RWPE1 (cell line): ENCODE results near the gene PRIMPOL.

ENCODE experiments used
- CTCF ChIA-PET: fragments of 350-600 bp; sonication (Branson Sonifier 250); formaldehyde crosslinking; extraction: SDS; loops from one replicate; lab custom pipeline; 2021; lab: Yijun Ruan, JAX
- POLR2A ChIA-PET: fragments of 400-600 bp; formaldehyde crosslinking; extraction: SDS; loops from one replicate; lab custom pipeline; 2020; ENCODE audit warnings: antibody characterized with exemption; ENCODE audit not compliant: low non-redundant PET; lab: Yijun Ruan, JAX
- DNase-seq: peaks from one replicate; pipeline ENCODE4 v3.0.0; 2012; ENCODE audit warnings: low spot score
- H3K27ac ChIP-seq: fragments of 450-650 bp; 2 replicates; pipeline ENCODE4 v1.5.1; 2017
- TF ChIP-seq, protein P1 (sequence below): fragments of 450-650 bp; conservative IDR thresholded peaks from 2 replicates; pipeline ENCODE4 v1.5.1; 2017; ENCODE audit warnings: low read depth, mild to moderate bottlenecking

The PRIMPOL gene

GRCh38 chr4:184688447-184688846, 38.9 kb downstream of the PRIMPOL start:
- H3K27ac ChIP-seq = peak overlapping the region; percentile 82
- CTCF ChIA-PET = interaction anchor here (0.6 kb wide), 1 partner anchor 15 kb away, joined by 4 read pairs; no protein-coding TSS in a partner anchor
- POLR2A ChIA-PET = no interaction called here
- TF ChIP-seq, protein P1, sequence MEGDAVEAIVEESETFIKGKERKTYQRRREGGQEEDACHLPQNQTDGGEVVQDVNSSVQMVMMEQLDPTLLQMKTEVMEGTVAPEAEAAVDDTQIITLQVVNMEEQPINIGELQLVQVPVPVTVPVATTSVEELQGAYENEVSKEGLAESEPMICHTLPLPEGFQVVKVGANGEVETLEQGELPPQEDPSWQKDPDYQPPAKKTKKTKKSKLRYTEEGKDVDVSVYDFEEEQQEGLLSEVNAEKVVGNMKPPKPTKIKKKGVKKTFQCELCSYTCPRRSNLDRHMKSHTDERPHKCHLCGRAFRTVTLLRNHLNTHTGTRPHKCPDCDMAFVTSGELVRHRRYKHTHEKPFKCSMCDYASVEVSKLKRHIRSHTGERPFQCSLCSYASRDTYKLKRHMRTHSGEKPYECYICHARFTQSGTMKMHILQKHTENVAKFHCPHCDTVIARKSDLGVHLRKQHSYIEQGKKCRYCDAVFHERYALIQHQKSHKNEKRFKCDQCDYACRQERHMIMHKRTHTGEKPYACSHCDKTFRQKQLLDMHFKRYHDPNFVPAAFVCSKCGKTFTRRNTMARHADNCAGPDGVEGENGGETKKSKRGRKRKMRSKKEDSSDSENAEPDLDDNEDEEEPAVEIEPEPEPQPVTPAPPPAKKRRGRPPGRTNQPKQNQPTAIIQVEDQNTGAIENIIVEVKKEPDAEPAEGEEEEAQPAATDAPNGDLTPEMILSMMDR = no peak
- DNase-seq = peak; percentile 89

DNA sequence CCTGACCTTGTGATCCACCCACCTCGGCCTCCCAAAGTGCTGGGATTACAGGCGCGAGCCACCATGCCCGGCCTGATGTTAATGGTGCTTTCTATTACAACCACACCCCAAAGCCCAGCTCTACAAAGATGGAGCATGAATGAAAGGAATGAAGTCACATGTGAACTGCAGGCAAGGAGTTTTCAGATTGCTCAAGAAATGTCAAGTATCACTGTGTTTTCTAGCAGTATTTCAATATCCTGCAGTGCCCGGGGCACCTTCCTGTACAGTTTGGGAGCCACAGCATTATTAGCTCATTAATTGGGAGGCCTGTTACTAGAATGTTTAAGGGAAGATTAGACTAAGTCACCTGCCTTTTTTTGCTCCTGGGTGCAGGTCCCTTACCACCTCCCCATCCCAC, 40.1 kb downstream of the PRIMPOL start:
- ChIA-PET CTCF (no interaction called here), POLR2A (no interaction called here)
- no peak for DNase-seq
- peak overlapping the region; percentile 82; the same call in 1 of the 2 replicates for H3K27ac ChIP-seq
- TF ChIP-seq, protein P1 = no peak

GRCh38 chr4:184693056-184693455, 43.5 kb downstream of the PRIMPOL start:
- POLR2A ChIA-PET = no interaction called here
- CTCF ChIA-PET = no interaction called here
- no peak for DNase-seq
- no peak overlapping the region for H3K27ac ChIP-seq
- TF ChIP-seq, protein P1 = no peak

GRCh38 chr4:184694412-184694956, 44.9 kb downstream of the PRIMPOL start:
- ChIA-PET CTCF (no interaction called here), POLR2A (no interaction called here)
- DNase-seq = no peak
- H3K27ac ChIP-seq = no peak overlapping the region
- TF ChIP-seq, protein P1 = no peak

DNA sequence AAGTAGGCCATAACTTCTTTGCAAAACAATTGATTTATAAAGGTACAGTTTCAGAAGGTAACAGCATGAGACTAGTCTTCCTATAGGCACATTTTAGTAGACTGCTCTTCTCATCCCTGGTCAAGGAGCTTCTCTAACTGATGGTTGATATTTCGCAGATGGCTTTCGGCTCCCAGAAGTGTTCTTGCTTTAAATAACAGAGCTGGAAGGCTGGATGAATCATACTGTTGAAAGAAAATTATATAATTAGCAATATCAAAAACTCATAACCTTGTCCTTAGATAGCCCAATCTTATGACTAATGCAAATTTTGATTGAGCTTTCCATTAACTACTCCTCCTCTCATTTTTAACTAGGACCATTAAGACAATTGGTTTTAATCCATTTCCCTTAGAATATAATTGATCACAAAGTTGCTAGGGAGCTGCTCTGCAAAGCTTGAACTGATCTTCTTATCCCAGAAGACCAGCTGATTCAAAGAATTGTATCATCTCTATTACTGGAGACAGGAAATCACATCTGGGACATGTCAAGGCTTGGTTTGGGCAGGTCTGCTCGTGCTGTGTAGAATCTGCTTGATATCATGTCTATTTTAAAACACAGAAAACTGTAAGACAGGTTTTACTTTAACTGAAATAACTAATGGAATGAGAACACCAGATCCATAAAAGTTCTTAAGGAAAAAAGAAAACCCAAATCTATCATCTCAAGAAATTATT, 45.8 kb downstream of the PRIMPOL start:
- CTCF ChIA-PET = no interaction called here
- H3K27ac ChIP-seq = no peak overlapping the region
- DNase-seq = peak; percentile 62
- TF ChIP-seq, protein P1 = no peak
- POLR2A ChIA-PET = no interaction called here

DNA sequence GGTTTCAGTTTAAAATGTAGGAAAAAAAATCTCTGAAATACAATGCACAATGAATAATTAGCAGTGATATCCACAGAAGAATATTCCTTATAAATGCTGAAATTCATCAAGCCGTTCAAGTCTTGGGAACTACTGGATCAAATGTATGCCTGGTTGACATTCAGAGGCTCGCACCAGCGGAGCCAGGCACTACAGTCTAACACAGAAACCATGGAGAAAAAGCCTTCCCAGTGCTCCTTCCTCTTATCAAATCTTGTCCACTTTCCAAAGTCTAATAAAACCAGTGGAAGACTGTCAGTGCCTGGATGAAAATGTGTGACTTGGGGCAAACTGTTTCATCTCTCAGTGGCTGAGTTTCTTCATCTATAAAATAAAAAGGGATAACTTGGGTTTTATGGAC, 48.4 kb downstream of the PRIMPOL start:
- ChIA-PET CTCF (no interaction called here), POLR2A (no interaction called here)
- DNase-seq = no peak
- H3K27ac ChIP-seq = no peak overlapping the region
- TF ChIP-seq, protein P1 = no peak
